ENCODE results near the gene TPRX2.
"Not testable (repeated sequence)": the region's sequence is repeated elsewhere in the genome, so short reads cannot be mapped to it uniquely, and the experiment has no call there.

Gene TPRX2, protein sequence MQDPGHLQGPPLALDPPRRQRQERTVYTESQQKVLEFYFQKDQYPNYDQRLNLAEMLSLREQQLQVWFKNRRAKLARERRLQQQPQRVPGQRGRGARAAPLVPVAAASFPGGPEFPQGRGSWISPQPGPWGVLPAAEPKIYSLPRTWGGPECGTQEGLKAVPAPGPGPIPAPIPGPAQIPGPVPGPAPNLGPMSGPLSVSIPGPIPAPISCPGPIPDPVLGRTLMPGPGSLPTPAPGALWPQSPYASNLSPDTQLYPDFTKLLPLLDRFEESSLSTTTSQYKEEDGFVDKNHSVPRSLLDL

DNA sequence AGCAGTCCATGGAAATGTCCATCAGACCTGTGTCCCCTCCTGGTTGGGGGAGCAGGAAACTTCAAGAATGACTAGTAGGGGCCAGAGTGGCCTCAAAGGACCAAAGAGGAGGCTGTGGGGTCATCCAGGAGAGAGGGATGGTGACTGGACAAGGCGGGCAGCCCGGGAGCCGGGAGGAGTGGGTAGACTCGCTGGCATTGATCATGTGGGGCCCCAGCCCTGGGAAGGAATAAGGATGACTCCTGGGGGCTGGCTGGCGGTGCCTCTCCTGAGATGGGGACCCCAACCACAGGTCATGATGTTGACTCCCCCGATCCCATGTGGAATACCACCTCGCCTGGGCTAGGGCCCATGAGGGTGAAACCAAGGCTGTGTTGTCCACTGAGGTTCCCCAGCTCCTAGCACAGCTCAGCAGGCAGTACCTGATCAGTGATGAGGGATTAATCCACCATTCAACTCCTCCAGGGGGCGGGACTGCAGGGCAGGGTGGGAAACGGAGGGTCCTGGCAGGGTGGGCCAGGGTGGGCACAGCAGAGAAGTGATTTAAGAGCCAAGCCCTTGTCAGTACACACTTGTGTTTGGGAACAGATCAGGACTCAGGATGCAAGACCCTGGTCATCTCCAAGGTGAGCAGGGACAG, at the start of gene TPRX2:
TSS of gene TPRX2 (plus strand) at position 590 of the 640 bp plus-strand sequence. CDS start at position 602, 12 bp downstream.
- H3K4me1 Mint-ChIP-seq (ENCODE audit: low read depth); intact Hi-C loops (cut with micrococcal nuclease); H3K36me3 Mint-ChIP-seq (ENCODE audit: low read depth); H3K4me3 Mint-ChIP-seq; H3K27ac Mint-ChIP-seq; H3K9me3 Mint-ChIP-seq: not testable (repeated sequence)
- H3K27me3 Mint-ChIP-seq: peaks cover 43% of the 10 kb centered on the region

DNA sequence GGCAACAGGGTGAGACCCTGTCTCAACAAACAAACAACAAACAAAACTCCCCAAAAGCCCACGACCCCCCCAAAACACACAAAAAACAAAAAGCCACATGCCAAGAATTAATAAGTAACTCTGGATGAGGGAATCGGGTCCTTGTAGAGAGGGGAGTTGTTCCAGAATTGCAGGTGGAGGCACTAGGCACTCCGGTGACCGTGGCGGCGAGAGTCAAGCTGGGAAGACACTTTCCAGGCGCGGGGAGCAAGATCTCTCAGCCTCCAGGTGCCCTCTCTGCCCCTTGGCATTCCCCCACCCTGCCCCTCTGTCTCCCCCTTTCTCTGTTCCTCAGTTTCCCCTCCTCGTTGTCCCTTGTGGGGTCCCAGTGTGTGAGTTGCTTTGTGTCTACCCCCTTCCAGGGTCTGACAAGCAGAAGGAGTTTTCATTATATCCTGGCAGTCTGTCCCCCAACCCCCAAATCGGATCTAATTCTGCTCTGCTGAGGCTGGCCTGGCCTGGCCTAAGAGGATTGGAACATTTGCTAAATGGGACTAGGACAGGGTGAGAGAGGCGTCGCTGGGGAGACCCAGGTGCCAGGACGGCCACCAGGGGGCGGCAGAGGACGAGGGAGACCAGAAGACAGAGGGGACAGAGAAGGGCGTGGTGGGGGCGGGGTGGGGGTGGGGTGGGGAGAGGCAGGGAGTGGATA, 45.6 kb upstream of the TPRX2 start:
- no peaks in the 10 kb centered on the region for H3K9me3 Mint-ChIP-seq
- intact Hi-C loops (cut with micrococcal nuclease): loop anchor here (5.0 kb wide), 1 partner anchor 49 kb away; no protein-coding TSS in a partner anchor
- no peaks in the 10 kb centered on the region for H3K36me3 Mint-ChIP-seq (ENCODE audit: low read depth)
- H3K27ac Mint-ChIP-seq: no peak overlapping the region
- H3K4me1 Mint-ChIP-seq (ENCODE audit: low read depth): no peaks in the 10 kb centered on the region
- no peak overlapping the region for H3K4me3 Mint-ChIP-seq
- peaks cover 7% of the 10 kb centered on the region for H3K27me3 Mint-ChIP-seq

DNA sequence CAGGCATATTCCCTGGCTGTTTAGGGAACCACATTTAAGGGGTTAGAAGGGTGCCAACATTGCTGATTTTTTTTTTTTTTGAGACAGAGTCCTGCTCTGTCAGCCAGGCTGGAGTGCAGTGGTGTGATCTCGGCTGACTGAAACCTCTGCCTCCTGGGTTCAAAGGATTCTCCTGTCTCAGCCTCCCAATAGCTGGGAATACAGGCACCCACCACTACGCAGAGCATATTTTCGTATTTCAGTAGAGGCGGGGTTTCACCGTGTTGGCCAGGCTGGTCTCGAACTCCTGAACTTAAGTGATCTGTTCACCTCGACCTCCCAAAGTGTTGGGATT, 45.1 kb upstream of the TPRX2 start:
- Mint-ChIP-seq H3K4me3 (no peak overlapping the region), H3K27ac (no peak overlapping the region), H3K9me3 (no peaks in the 10 kb centered on the region), H3K36me3 (ENCODE audit: low read depth) (no peaks in the 10 kb centered on the region), H3K27me3 (peaks cover 9% of the 10 kb centered on the region), H3K4me1 (ENCODE audit: low read depth) (no peaks in the 10 kb centered on the region)
- intact Hi-C loops (cut with micrococcal nuclease): loop anchor here (5.0 kb wide), 1 partner anchor 48 kb away; no protein-coding TSS in a partner anchor

DNA sequence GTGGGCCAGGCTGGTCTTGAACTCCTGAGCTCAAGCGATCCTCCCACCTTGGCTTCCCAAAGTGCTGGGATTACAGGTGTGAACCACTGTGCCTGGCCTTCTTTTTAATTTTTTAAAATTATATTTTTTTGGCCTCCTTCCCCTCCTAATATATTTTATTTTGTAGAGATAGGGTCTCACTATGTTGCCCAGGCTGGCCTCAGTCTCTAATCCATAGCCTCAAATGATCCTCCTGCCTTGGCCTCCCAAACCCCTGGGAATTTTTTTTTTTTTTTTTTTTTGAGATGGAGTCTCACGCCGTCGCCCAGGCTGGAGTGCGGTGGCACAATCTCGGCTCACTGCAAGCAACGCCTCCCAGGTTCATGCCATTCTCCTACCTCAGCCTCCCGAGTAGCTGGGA, 42.8 kb upstream of the TPRX2 start:
- H3K4me1 Mint-ChIP-seq (ENCODE audit: low read depth); H3K36me3 Mint-ChIP-seq (ENCODE audit: low read depth); H3K4me3 Mint-ChIP-seq; intact Hi-C loops (cut with micrococcal nuclease); H3K9me3 Mint-ChIP-seq; H3K27ac Mint-ChIP-seq: not testable (repeated sequence)
- H3K27me3 Mint-ChIP-seq: peaks cover 31% of the 10 kb centered on the region

DNA sequence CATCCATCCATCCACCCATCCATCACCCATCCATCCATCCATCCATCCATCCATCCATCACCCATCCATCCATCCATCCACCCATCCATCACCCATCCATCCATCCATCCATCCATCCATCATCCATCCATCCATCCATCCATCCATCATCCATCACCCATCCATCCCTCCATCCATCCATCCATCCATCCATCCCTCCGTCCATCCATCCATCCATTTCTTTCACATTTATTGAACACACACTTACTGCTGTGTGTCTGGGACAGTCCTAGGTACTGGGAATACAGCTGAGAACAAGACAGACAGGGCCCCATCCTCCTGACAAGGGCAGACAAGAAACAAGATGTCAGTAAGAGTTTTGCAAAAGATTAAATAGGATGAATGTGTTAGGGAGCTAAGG, 40.8 kb upstream of the TPRX2 start:
- H3K4me3 Mint-ChIP-seq; H3K4me1 Mint-ChIP-seq (ENCODE audit: low read depth); H3K9me3 Mint-ChIP-seq; H3K27ac Mint-ChIP-seq; H3K36me3 Mint-ChIP-seq (ENCODE audit: low read depth); intact Hi-C loops (cut with micrococcal nuclease): not testable (repeated sequence)
- peaks cover 36% of the 10 kb centered on the region for H3K27me3 Mint-ChIP-seq

DNA sequence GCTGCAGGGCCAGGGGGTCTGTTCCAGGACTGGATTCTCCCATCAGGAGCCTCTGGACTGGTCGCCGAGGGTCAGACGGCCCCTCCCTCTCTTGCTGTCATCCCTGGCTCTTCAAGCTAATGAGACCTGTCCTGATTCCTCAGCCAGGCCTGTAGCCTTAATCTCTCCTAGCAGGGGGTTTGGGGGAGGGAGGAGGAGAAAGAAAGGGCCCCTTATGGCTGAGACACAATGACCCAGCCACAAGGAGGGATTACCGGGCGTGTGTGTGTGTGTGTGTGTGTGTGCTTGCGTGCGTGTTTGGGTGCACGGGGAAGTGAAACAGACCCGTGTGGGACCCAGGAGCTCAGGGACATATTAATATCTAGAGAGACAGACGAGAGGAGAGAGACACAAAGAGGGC, 39.2 kb upstream of the TPRX2 start:
- H3K9me3 Mint-ChIP-seq: no peaks in the 10 kb centered on the region
- H3K27ac Mint-ChIP-seq: no peak overlapping the region
- H3K27me3 Mint-ChIP-seq: peaks cover 34% of the 10 kb centered on the region
- no peak overlapping the region for H3K4me3 Mint-ChIP-seq
- intact Hi-C loops (cut with micrococcal nuclease): no loop called here
- H3K36me3 Mint-ChIP-seq (ENCODE audit: low read depth): no peaks in the 10 kb centered on the region
- H3K4me1 Mint-ChIP-seq (ENCODE audit: low read depth): peaks cover 8% of the 10 kb centered on the region

DNA sequence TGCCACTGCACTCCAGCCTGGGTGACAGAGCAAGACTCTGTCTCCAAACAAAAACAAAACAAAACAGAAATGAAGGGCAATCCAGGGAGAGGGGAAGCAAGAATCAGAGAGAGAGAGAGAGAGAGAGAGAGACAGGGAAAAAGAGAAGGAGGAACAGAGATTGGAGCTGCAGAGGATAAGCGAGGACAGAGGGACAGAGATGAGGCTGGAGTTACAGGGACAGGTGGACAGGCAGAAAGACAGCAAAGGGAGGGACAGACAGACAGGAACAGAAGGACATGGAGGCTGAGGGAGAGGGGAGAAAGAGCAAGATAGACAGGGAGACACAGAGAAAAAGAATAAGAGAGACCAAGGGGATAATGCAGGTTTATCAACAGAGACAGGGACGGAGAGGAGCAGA, 38.6 kb upstream of the TPRX2 start:
- peaks cover 8% of the 10 kb centered on the region for H3K4me1 Mint-ChIP-seq (ENCODE audit: low read depth)
- H3K27me3 Mint-ChIP-seq: peaks cover 34% of the 10 kb centered on the region
- no peak overlapping the region for H3K4me3 Mint-ChIP-seq
- no peak overlapping the region for H3K27ac Mint-ChIP-seq
- intact Hi-C loops (cut with micrococcal nuclease): no loop called here
- no peaks in the 10 kb centered on the region for H3K9me3 Mint-ChIP-seq
- no peaks in the 10 kb centered on the region for H3K36me3 Mint-ChIP-seq (ENCODE audit: low read depth)

DNA sequence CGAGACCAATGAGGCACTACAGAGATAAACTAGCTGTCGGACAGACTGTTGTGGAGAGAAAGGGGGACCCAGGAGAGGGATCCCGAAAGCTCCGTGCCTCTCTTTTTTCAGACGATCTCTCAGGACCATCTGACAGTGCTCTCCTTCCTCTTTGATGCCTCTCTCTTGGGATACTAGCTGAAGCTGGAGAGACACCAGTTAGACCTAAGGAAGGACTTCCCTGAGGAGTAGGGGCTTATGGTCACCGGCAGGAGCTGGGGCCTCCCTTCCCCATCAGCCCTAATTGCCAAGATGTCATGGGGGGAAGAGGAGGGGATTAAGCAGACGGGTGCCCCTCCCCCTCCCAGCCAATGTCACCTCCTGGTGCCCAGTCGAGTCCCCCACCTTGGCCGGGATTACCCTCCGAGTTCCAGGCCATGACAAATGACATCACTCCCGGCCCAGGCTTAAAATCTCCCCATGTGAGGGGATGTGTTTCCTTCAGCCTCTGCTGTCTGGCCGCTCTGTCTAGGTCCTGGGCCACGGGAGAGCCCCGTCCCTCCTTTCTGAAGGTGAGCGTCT, 37.5 kb upstream of the TPRX2 start, which contains the start of gene CRX:
TSS of gene CRX (plus strand) at position 478 of the 561 bp plus-strand sequence. CDS start 12,507 bp downstream, outside the sequence.
- intact Hi-C loops (cut with micrococcal nuclease): no loop called here
- Mint-ChIP-seq H3K9me3 (peaks cover under 1% of the 10 kb centered on the region), H3K36me3 (ENCODE audit: low read depth) (no peaks in the 10 kb centered on the region), H3K27ac (no peak within 1 kb of the TSS), H3K27me3 (peaks cover 34% of the 10 kb centered on the region), H3K4me1 (ENCODE audit: low read depth) (peaks cover 8% of the 10 kb centered on the region), H3K4me3 (no peak within 1 kb of the TSS)

DNA sequence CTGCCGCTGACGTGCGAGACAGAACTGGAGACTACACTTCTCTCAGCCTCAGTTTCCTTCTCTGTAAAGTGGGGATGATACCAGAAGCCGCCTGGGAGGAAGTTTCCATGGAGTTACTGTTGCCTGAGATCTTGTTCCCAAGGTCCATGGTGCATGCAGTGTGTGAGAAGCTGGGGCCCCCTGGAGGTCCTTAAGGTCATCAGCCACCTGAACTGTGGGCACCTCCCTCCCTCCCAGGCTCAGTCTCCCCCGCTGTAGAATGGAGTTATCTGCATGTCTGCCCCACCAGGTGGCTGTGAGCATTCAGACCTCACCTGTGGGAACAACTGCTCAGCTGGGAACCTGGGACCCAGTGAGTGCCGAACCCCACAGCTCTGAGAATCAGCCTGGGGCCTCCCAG, 34.6 kb upstream of the TPRX2 start:
- intact Hi-C loops (cut with micrococcal nuclease): no loop called here
- Mint-ChIP-seq H3K9me3 (peaks cover 9% of the 10 kb centered on the region), H3K4me3 (no peak overlapping the region), H3K36me3 (ENCODE audit: low read depth) (no peaks in the 10 kb centered on the region), H3K27ac (no peak overlapping the region), H3K27me3 (peaks cover 31% of the 10 kb centered on the region), H3K4me1 (ENCODE audit: low read depth) (peaks cover 8% of the 10 kb centered on the region)

DNA sequence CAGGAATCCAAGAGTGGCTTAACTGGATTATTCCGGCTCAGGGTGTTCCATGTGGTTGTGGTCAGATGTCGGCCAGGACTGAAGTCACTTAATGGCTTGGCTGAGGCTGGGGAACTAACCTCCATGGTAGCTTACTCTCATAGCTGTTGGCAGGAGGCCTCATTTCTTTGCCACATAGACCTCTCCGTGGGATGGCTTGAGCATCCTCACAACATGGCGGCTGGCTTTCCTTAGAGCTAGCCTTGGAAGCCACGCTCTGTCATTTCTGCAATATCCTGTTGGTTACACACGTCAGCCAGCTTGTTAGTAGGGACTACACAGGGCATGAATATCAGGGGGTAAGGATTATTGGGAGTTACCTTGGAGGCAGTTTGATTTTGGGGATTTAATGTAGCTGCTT, 32.2 kb upstream of the TPRX2 start:
- Mint-ChIP-seq H3K27ac (no peak overlapping the region), H3K4me3 (no peak overlapping the region), H3K4me1 (ENCODE audit: low read depth) (no peaks in the 10 kb centered on the region), H3K27me3 (peaks cover 11% of the 10 kb centered on the region), H3K9me3 (peaks cover 9% of the 10 kb centered on the region), H3K36me3 (ENCODE audit: low read depth) (no peaks in the 10 kb centered on the region)
- intact Hi-C loops (cut with micrococcal nuclease): no loop called here

DNA sequence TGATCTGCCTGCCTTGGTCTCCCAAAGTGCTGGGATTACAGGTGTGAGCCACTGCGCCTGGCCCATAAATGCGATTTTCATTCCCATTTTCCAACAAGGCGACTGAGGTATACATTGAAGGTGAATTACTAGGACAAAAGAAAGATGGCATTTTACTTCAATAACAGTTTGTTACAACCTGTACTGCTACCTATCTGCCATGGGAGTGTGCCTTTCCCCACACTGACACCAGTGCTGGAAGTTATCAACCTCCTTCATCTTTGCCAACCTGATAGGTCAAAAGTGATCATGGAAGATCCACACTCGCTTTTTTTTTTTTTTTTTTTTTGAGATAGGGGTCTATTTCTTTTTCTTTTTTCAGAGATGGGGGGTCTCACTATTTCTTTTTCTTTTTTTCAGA, 26.3 kb upstream of the TPRX2 start:
- H3K36me3 Mint-ChIP-seq (ENCODE audit: low read depth): no peaks in the 10 kb centered on the region
- no peak overlapping the region for H3K4me3 Mint-ChIP-seq
- no peak overlapping the region for H3K27ac Mint-ChIP-seq
- intact Hi-C loops (cut with micrococcal nuclease): no loop called here
- peaks cover 8% of the 10 kb centered on the region for H3K27me3 Mint-ChIP-seq
- no peaks in the 10 kb centered on the region for H3K4me1 Mint-ChIP-seq (ENCODE audit: low read depth)
- no peaks in the 10 kb centered on the region for H3K9me3 Mint-ChIP-seq

DNA sequence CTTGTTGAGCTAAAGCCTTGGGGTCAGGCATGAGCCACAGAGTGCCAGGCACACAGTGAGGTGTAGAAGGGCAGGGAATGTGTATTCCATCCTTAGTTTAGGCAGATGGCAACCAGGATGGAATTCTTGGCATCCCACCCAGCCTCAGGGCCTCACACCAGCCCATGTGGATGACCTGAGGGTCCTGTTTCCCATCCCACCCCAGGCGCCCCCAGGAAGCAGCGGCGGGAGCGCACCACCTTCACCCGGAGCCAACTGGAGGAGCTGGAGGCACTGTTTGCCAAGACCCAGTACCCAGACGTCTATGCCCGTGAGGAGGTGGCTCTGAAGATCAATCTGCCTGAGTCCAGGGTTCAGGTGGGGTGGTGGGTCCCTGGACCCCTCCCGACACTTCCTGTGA, 23.0 kb upstream of the TPRX2 start:
- peaks cover 1% of the 10 kb centered on the region for H3K27me3 Mint-ChIP-seq
- no peak overlapping the region for H3K27ac Mint-ChIP-seq
- H3K4me1 Mint-ChIP-seq (ENCODE audit: low read depth): no peaks in the 10 kb centered on the region
- intact Hi-C loops (cut with micrococcal nuclease): no loop called here
- H3K36me3 Mint-ChIP-seq (ENCODE audit: low read depth): no peaks in the 10 kb centered on the region
- no peaks in the 10 kb centered on the region for H3K9me3 Mint-ChIP-seq
- no peak overlapping the region for H3K4me3 Mint-ChIP-seq

DNA sequence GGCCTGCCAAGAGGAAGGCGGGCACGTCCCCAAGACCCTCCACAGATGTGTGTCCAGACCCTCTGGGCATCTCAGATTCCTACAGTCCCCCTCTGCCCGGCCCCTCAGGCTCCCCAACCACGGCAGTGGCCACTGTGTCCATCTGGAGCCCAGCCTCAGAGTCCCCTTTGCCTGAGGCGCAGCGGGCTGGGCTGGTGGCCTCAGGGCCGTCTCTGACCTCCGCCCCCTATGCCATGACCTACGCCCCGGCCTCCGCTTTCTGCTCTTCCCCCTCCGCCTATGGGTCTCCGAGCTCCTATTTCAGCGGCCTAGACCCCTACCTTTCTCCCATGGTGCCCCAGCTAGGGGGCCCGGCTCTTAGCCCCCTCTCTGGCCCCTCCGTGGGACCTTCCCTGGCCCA, 19.6 kb upstream of the TPRX2 start:
- H3K9me3 Mint-ChIP-seq: no peaks in the 10 kb centered on the region
- H3K36me3 Mint-ChIP-seq (ENCODE audit: low read depth): no peaks in the 10 kb centered on the region
- H3K27me3 Mint-ChIP-seq: peaks cover 4% of the 10 kb centered on the region
- no peak overlapping the region for H3K4me3 Mint-ChIP-seq
- no peaks in the 10 kb centered on the region for H3K4me1 Mint-ChIP-seq (ENCODE audit: low read depth)
- intact Hi-C loops (cut with micrococcal nuclease): no loop called here
- H3K27ac Mint-ChIP-seq: no peak overlapping the region

DNA sequence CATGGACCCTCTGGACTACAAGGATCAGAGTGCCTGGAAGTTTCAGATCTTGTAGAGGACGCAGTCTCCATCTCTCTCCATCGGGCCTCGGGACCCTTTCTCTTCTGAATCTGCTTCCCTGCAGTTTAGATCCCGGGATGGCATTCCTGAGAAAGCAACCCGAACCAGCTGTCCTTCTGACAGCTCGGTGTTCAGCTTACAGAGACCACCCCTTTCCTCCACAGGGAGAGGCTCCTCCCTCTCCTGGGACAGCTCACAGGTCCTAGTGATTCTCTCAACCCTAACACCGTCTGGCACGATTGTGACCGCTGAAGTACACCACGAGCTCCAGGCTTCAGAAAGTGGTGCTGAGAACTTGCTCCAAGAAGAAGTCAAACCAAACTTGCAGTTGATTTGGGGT, 19.1 kb upstream of the TPRX2 start:
- H3K36me3 Mint-ChIP-seq (ENCODE audit: low read depth): no peaks in the 10 kb centered on the region
- H3K9me3 Mint-ChIP-seq: no peaks in the 10 kb centered on the region
- no peak overlapping the region for H3K27ac Mint-ChIP-seq
- H3K4me1 Mint-ChIP-seq (ENCODE audit: low read depth): no peaks in the 10 kb centered on the region
- H3K27me3 Mint-ChIP-seq: peaks cover 4% of the 10 kb centered on the region
- H3K4me3 Mint-ChIP-seq: no peak overlapping the region
- intact Hi-C loops (cut with micrococcal nuclease): no loop called here

Measured in dendritic cell treated with granulocyte-macrophage colony-stimulating factor and Interleukin-4, amounts not matched to agents 40 ng/mL and 50 ng/mL, for 4 days (primary cell).